GM21390 (cell line): ENCODE results near the gene TCF4.

Source experiments
- ATAC-seq: cut with Tn5 transposase; IDR thresholded peaks from one replicate; pipeline ENCODE4 v1.9.1; 2021; ENCODE audit not compliant: unreplicated experiment

Gene TCF4

GRCh38 chr18:55272510-55273243 lies 315.3 kb downstream of the TCF4 start:
- ATAC-seq: no peak

GRCh38 chr18:55269622-55270021 lies 318.4 kb downstream of the TCF4 start:
- no peak for ATAC-seq

- peak; percentile 47 for ATAC-seq
Measured at GRCh38 chr18:55268628-55269275, 319.2 kb downstream of the TCF4 start.

GRCh38 chr18:55268151-55268601 lies 319.8 kb downstream of the TCF4 start:
- ATAC-seq: peak; percentile 80

GRCh38 chr18:55266981-55267380 lies 321.0 kb downstream of the TCF4 start:
- no peak for ATAC-seq

GRCh38 chr18:55265984-55266383 lies 322.0 kb downstream of the TCF4 start:
- ATAC-seq: peak; percentile 43

- no peak for ATAC-seq
Measured at GRCh38 chr18:55265130-55265675, 322.8 kb downstream of the TCF4 start.

GRCh38 chr18:55264108-55264507 lies 323.9 kb downstream of the TCF4 start:
- ATAC-seq: no peak

GRCh38 chr18:55262021-55262560 lies 325.9 kb downstream of the TCF4 start:
- ATAC-seq: no peak

- ATAC-seq: no peak
Measured at GRCh38 chr18:55261253-55261652, 326.7 kb downstream of the TCF4 start.

GRCh38 chr18:55258088-55258487 lies 329.9 kb downstream of the TCF4 start:
- ATAC-seq: no peak

GRCh38 chr18:55256929-55257289 lies 331.1 kb downstream of the TCF4 start:
- no peak for ATAC-seq

GRCh38 chr18:55256226-55256928 lies 331.6 kb downstream of the TCF4 start:
- ATAC-seq: no peak

GRCh38 chr18:55253814-55254213 lies 334.2 kb downstream of the TCF4 start:
- no peak for ATAC-seq

- ATAC-seq: peak; percentile 61
Measured at GRCh38 chr18:55252901-55253300, 335.1 kb downstream of the TCF4 start.

- no peak for ATAC-seq
Measured at GRCh38 chr18:55252053-55252675, 335.8 kb downstream of the TCF4 start.

GRCh38 chr18:55251254-55251971 lies 336.6 kb downstream of the TCF4 start:
- ATAC-seq: no peak

GRCh38 chr18:55250768-55251173 lies 337.2 kb downstream of the TCF4 start:
- no peak for ATAC-seq

GRCh38 chr18:55249550-55249949 lies 338.4 kb downstream of the TCF4 start:
- peak; percentile 32 for ATAC-seq

GRCh38 chr18:55248495-55248894 lies 339.5 kb downstream of the TCF4 start:
- ATAC-seq: peak; percentile 33
